ENCODE data around the gene CHCHD6. TPM values are rescaled to one million over a fixed set of nuclear protein-coding genes. Genes with fewer than 3 reads are reported as not detected.

Gene CHCHD6
- total RNA-seq, 2 experiments from 2014 or later: 15.9 to 16.9 TPM

DNA sequence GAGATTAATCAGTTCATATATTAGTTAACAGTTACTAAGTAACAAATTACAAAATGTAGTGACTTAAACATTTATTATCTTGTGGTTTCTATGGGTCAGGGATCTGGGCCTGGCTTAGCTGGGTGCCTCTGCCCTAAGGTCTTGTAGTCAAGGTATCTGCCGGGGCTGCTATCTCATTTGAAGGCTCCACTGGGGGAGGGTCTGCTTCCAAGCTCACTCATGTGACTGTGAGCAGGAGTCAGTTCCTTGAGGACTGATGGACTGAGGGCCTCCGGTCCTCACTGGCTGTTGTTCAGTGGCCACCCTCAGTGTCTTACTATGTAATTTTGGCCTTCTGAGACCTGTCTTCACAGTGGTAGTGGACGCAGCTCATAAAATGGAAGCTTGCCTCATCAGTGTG lies 143.0 kb downstream of the CHCHD6 start:
- CTCF ChIA-PET: no interaction called here
- POLR2A ChIA-PET: no interaction called here

DNA sequence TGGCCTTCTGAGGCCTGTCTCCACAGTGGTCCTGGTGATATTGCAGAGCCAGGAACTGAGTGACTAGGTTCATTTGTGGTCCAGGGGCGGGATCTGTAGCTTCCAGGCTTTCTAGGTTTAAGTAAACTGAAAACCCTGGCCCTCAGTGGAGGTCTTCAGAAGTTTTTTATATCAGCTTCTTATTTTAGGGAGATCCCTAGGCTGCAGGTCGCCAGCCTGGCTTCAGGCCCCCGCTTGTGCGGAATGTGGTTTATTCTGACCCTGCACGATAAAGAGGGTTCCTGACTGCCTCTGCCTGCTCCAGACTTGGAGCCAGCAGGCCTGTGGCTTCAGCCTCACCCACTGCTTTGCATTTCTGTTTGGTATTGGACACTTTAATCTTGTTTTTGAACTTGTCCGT lies 145.0 kb downstream of the CHCHD6 start:
- ChIA-PET CTCF (no interaction called here), POLR2A (interaction anchor here (0.6 kb wide), 1 partner anchor 653 kb away, joined by 4 read pairs; no protein-coding TSS in a partner anchor)

DNA sequence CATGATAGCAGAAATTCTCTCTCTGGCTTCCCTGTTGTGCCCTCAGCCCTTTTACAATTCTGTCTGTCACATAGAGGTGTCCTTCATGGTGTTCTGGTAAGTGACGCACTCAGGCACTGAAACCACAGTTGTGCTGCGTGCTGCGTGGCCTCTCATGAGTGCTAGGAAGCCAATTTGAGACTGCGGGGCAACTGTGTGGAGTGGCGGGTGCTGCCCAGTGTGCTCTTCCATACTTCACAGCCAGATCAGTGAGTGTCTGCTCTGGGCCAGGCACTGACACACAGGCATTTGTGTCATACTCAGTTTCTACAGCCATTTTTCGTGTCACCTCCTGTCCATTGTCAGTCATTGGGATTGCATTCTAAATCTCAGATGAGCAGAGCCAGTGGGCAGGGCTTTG lies 145.7 kb downstream of the CHCHD6 start:
- ChIA-PET CTCF (no interaction called here), POLR2A (no interaction called here)

DNA sequence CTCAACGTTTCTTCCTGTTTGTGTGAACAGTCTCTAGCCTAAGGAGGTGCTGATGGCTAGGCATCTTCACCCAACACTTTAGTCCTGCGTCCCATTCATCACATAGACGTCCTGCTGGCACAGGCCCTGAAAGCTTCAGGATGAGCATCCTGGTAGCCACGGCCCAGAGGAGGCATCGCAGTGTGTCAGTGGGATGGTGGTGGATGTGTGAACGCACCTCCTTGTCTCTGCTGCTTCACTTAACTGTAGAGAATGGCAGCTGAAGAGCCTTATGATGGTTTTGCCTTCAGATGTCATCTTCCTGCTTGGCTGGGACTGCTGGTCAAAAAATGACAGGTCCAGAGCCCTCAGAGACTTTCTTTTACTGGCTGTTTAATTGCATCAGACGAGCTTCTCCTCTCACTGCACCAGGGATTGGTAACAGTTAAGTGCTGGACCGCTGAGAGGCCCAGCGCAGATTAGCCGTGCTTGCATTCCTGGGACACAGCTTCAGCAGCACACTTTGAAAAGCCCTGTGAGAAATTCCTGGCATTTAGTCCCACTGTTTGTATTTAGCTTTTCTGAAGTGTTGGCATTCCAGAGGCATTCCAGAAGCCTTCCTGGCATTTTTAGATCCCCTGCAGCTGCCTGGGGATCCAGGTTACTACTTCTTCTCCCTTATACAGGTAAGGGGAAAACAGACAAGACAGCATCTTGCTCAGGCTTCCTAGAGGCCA lies 146.5 kb downstream of the CHCHD6 start:
- POLR2A ChIA-PET: no interaction called here
- CTCF ChIA-PET: no interaction called here

DNA sequence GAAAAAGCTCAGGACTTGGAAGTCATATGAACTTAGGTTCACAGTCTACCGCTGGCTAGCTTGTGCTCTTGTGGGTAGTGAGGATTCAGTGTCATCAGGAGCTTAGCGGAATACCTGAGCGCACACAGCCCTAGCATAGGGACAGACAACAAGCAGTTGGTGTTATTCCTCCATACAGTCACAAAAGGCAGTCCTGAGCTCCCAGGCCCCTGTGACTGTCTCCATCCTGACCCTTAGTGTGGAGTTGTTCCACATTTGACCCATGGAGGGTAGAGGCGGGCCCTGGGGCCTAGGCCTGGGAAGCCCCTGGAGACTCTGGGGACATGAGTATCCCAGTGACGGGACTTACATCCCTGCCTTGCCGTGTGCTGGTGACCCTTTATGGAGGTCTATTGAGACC lies 147.3 kb downstream of the CHCHD6 start:
- CTCF ChIA-PET: no interaction called here
- POLR2A ChIA-PET: no interaction called here

DNA sequence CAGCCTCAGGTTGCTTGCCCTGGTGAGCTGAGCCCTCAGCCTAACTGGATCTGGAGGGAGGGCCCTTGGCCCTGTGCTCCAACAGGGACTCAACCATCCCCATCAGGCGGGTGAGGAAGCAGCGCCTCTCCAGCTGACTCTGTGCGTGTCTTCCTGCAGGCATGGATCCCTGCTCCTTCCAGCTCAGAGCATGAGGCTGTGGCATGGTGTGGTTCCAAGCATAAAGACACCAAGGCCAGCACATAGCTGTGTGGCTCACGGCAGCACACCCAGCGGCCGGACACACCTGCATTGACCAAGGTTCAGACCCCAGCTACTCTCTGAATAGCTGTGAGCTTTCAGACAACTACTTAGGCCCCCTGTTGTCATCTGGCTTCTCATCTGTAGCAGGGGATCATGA lies 147.9 kb downstream of the CHCHD6 start:
- ChIA-PET CTCF (no interaction called here), POLR2A (no interaction called here)

DNA sequence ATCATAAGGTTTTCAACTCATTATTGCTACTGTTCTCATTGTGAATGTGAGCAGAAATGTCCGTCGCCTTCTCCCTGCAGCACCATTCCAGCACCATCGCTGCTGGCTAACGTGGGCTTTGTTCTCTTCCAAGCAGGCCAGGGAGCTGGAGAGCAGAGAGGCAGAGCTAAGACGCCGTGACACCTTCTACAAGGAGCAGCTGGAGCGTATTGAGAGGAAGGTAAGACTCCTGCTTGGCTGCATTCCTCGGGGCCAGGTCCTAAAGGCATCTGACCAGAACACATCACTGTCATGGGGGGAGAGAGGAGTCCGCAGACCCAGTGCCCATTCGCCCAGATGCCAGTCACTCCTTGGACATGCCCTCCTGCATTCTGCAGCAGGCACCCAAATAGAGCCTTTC lies 148.5 kb downstream of the CHCHD6 start:
- ChIA-PET CTCF (no interaction called here), POLR2A (no interaction called here)

DNA sequence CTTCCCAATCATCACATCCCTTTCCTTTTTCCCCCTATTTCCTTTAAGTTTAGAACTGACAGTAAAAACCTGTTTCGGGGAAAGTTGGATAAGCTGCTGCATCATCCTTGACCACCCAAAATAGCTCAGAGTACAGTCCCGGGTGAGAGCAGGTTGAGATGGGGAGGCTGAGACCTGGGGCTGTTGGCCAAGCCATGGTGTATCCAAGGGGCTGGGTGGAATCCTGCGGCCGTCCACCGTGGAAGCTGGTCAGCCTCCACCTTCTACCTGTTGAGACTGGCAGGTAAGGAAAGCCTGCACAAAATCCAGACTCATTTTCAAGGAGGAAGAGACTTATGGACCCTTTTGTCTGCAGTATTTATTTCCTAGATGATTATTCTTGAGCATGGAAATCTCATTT lies 150.6 kb downstream of the CHCHD6 start:
- POLR2A ChIA-PET: no interaction called here
- CTCF ChIA-PET: no interaction called here

DNA sequence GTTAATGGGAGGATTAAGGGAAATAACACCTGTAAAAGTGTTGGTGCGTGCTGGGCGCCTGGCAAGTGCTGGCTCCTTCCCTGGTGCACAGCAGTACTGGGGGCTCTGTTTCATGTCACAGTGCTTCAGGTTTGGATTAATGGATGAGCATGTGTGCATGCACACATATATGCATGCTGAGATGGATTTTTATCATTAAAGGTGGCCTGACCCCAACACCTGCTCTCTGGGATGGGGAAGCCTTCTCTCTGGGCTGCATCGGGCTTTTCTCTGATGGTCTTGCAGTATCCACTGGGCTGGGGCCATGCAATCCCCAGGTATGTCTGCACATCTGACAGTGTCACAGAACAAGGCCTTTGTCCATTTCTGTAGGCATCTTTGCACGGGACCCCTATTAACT lies 151.3 kb downstream of the CHCHD6 start:
- ChIA-PET POLR2A (no interaction called here), CTCF (no interaction called here)

DNA sequence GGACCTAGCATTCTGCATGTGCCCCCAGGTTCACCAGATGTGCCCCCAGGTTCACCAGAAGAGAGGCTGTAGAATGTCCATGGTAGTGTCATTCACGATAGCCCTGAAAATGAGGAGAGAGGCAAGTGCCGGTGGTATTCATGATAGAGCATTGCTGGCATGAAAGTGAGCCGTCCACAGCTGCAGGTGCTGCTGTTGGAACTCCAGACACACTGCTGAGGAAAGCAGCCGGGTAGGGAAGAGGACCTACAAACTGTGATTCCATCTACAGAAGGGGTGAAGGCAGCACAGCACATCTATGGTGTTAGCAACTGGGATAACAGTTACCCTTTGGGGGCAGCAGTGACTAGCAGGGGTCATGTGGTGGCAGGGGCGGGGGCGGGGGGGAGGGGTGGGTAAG lies 153.9 kb downstream of the CHCHD6 start:
- POLR2A ChIA-PET: no interaction called here
- CTCF ChIA-PET: no interaction called here

DNA sequence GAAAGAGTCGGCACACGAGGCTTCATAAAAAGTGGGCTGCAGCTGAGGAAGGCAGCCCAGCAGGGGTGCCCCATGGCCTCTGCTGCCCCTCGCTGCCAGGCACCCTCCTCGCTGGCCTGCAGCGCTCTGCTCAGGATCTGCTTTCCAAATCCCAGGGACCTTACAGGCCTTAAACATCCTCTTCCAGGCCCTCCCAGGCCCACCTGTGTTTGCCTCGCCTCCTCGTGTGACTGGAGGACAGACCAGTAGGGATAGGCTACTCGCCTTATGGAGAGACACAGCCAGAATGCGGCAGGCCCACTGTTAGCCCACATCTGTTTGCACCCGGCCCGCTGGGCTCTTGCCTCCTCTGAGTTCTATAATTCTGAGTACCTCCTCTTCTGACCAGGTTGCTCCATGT lies 154.4 kb downstream of the CHCHD6 start:
- POLR2A ChIA-PET: no interaction called here
- CTCF ChIA-PET: no interaction called here

DNA sequence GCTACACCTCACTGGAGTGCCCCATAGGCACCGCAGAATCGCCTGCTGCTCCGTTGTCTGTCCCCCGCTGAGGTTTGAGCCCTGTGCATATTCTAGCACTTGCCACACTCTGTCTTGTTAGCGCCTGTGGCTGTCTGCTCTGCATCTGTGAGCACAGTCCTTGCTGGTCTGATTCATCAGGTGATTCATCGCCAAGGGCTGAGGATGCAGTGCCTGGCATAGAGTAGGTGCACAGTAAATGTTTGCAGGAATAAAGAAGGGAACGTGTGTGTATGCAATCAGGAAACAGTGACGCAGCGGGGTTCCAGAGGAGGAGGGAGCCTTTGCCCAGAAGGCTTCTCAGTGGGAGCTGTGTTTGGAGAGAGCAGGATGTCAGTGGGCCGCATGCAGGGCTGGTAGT lies 154.8 kb downstream of the CHCHD6 start:
- ChIA-PET POLR2A (no interaction called here), CTCF (no interaction called here)

DNA sequence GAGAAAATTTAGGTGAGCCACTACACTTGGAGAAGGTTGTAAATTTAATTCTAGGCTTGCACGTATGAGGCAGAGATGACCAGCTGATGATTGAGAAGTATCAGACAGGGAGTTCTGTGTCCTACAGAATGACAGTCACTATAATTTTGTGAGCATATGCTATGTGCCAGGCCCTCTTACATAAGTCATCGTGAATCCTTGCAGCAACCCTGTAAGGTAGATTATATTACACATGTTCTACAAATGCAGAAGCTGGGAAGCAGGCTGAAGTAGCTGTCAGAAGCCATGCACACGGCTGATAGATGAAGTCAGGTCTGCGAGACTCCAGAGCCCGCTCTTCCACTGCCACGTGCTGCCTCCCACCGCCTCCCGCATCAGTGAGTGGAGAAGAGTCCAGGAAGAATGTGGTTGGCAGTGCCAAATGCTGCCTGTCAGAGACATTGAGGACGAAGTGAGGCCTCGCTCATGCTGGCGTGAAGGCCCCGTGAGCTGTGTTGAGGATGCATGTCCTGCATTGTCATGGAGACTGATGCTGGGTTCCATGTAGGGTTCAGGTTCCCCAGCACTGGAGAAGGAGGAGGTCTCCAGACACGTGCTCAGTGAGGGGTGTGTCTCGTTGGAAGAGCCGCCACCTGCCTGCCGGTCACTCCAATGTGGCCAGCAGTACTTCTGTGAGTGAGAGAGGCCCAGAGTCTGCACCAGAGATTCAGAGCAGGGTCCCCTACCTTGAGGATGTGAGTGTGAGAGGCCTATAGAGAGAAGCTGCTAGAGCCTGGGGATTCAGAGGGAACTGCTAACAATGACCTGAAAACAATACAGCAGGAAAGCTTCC lies 155.6 kb downstream of the CHCHD6 start:
- ChIA-PET CTCF (no interaction called here), POLR2A (no interaction called here)

DNA sequence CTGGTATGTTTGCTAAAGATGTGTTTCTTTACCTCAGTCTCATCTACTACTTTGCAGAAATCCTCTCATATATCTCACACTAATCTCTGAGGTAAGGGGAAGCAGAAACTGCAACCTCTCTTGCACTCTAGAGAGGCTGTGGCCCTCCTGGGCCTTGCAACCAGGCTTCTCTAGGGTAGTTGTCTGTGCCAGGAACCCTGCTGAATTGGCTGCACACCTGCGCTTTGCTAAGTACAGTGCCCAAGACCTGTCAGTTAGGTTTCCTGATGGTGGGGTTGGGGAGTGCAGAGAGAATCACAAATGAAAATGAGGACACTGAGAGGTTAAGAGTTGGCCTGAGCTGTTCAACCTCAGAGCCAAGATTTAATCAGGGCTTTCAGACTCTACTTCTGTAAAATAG lies 161.7 kb downstream of the CHCHD6 start:
- CTCF ChIA-PET: no interaction called here
- POLR2A ChIA-PET: no interaction called here

DNA sequence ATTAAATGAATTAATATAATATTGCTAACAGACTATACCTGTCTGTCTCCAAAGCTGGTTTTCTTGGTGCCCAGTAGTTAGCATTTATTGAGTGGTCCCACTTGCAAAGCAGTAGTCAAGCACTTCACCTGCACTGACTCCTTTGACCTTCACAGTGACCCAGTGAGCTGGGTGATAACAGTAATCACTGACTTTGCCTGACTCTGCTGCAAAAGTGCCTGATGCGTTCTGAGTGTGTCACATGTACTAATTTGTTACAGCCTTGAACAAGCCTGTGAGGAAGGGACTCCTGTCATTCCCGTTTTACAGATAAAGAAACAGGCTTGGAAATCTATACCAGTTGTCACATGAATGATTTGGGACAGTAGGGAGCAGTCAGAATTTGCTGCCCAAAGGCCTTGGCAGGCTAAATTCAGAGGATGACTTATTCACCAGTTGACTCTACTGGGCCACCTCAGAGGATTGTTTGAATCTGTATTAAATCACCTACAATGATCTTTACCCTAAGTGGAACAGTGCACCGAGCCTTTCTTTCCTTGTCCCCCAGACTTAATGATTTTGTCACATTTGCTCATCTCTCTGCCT lies 162.2 kb downstream of the CHCHD6 start:
- CTCF ChIA-PET: no interaction called here
- POLR2A ChIA-PET: no interaction called here

DNA sequence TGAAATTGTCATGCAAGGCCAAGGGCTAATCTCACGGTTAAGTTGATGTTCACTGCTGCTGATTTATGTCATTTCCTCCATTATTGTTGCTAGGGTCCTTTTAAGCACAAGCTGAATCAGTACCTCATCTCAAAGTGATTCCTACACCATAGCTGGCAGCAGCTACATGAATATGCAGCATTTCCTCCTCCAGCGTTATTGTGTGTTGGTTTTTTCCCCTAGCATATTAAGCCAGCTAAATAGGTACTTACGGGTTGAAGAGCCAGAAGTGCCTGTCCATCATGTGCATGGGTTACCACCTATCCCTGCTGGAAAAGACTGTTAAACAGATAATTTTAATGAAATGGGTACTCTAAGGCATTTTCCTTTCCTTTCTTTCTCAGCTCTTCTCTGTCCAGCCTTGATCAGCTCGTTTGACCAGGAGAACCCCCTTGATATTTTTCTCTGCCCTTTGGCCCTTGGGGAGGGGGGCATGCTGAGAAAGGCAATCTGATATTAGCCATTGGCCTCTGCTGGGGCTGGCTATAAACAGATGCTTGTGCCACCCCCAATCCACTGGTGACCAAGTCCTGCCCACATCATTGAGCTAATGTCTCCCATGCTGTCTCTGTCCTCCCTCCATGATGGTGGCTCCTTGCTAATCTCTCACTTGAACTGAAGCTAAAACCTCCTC lies 163.3 kb downstream of the CHCHD6 start:
- ChIA-PET CTCF (no interaction called here), POLR2A (no interaction called here)

DNA sequence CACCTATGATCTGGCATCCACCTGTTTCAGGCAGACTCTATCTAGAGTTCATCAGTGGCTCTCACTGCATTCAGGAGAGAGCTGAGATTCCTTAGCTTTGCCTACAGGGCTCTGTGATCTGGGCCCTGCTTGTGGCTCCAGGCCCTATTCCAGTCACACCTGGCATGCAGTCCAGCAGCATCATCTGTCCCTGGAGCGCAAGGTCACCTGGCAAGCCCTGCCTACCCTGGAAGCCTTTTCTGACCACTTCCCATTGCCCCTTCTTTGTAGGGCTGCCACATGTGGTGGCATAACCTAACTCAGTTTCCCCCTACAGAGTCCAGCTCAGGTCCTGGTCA lies 163.8 kb downstream of the CHCHD6 start:
- CTCF ChIA-PET: no interaction called here

DNA sequence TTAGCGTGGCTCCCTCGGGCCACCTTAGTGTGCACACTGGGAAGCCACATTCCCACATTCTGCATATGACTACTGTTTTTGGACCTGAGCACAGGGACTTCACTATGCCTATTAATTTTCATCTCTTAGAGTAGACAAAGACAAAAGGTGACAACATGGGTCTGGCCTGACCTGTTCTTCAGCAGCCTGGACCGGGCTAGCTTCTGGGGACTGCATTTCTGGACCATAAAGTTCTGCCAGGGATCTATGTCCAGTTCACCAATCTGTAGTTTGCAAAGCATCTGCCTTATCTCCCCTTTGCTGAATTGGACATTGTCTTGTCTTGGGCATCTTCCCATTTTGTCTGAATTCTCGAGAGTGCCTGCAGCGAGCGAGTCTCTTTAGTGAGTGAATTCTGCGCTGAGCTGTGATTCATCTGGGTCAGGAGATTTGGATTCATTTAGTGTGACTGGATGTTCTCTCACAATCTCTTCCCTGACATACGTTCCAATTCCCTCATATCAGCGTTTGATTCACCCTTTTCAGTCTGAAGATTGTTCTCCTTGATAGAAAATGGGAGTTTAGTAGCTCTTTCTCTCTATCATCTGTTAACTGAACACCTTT lies 166.7 kb downstream of the CHCHD6 start:
- ChIA-PET CTCF (no interaction called here), POLR2A (no interaction called here)

More for the DNA sequence above, 163.8 kb downstream of the CHCHD6 start:
- POLR2A ChIA-PET: no interaction called here

DNA sequence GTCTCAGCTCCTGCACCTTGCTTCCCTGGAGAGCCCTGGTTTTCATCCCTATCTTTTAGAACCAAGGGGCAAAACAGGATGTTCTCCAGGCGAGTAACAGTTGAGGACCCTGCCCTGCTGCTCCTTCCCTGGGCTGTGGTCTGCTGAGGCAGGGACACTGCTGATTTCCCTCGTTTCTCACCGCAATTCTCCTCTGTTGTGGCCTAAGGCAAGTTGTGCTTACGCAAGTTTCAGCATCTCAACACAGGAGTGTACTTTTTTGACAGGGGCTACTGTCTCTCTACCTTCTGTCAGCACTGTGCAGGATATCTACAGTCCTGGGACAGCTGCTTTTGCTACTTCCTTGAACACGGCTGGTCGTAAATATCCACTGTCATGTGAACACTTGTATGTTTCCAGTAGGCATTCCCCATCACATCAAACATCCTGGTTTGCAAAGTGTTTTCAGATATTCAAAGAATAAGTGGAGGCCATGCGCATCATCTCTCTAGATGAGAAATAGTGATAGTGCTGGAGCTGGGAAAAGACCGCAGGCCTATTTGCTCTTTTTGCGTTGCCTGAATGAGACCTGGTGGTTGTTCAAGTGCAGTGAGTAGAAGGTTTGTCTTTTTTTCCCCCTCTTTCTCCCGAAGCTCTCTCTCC lies 168.8 kb downstream of the CHCHD6 start:
- CTCF ChIA-PET: no interaction called here
- POLR2A ChIA-PET: no interaction called here

DNA sequence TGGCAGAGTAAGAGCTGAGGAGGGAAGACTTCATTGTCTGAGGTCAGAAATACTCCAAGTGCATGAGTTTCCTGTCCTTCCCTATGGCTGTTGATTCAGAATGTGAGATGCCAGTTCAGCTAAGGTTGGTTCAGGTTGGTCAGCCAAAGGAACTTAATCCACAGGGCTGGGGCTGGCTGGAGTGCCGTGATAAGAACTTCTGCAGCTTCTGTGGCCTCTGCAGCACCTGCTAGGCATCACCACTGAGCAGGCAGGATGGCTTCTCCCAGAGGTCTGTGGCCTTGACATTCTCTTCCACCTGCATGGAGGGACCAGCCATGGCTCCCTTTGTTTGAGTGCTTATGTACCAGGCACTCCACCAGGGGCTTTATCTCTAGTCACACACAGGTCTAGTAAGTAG lies 169.4 kb downstream of the CHCHD6 start:
- ChIA-PET CTCF (no interaction called here), POLR2A (no interaction called here)
